ENCODE results near the gene PDCD6IP.

PDCD6IP gene

GRCh38 chr3:33758864-33759263 lies 39.6 kb upstream of the PDCD6IP start:
- Histone ChIP-seq H3K9me3 (ENCODE audit: control insufficient read depth, insufficient read depth, low read depth, low read length) (no peaks in the 10 kb centered on the region), H3K4me3 (ENCODE audit: low read depth, low read length) (no peak overlapping the region), H3K4me1 (ENCODE audit: control insufficient read depth, insufficient read depth, low read length) (no peaks in the 10 kb centered on the region), H3K36me3 (ENCODE audit: control insufficient read depth in 2 of 2, insufficient read depth in 1 of 2, low read length in 2 of 2) (no peaks in the 10 kb centered on the region), H3K27ac (ENCODE audit: extremely low read depth, low read depth, low read length) (no peak overlapping the region)
- ChIA-PET CTCF (interaction anchor here (0.7 to 1.4 kb wide), 4 partner anchors 17 to 574 kb away, joined by 3 to 5 read pairs (median 4); no protein-coding TSS in a partner anchor), POLR2A (no interaction called here)
- TF ChIP-seq HOXD13 (CRISPR knock-in tag; IDR thresholded peaks at IDR 0.05; ENCODE audit: borderline replicate concordance): no peak
- TF ChIP-seq GLIS2 (tag by site-specific recombination; IDR thresholded peaks at IDR 0.05): no peak
- no peak for TF ChIP-seq ZNF366 (tag by site-specific recombination; conservative IDR thresholded peaks at IDR 0.05)
- no peak for TF ChIP-seq BCL11A (tag by site-specific recombination; IDR thresholded peaks at IDR 0.05; ENCODE audit: low read depth)
- TF ChIP-seq ZNF555 (tag by site-specific recombination; conservative IDR thresholded peaks at IDR 0.05): no peak
- no peak for TF ChIP-seq ZNF571 (tag by site-specific recombination; IDR thresholded peaks at IDR 0.05)
- TF ChIP-seq ZBTB48 (tag by site-specific recombination; IDR thresholded peaks at IDR 0.05): no peak
- TF ChIP-seq ZNF114 (tag by site-specific recombination; IDR thresholded peaks at IDR 0.05): no peak
- TF ChIP-seq BCL11B (tag by site-specific recombination; IDR thresholded peaks at IDR 0.05; ENCODE audit: low read depth): no peak
- no peak for TF ChIP-seq ZNF830 (tag by site-specific recombination; IDR thresholded peaks at IDR 0.05; ENCODE audit: low read depth)
- TF ChIP-seq ZNF280C (tag by site-specific recombination; IDR thresholded peaks at IDR 0.05): no peak
- no peak for TF ChIP-seq ZNF747 (tag by site-specific recombination; IDR thresholded peaks at IDR 0.05)
- TF ChIP-seq ZNF184 (tag by site-specific recombination; IDR thresholded peaks at IDR 0.05): no peak
- TF ChIP-seq KLF9 (tag by site-specific recombination; IDR thresholded peaks at IDR 0.05; ENCODE audit: low read depth): no peak
- TF ChIP-seq ZBTB21 (tag by site-specific recombination; IDR thresholded peaks at IDR 0.05): no peak
- TF ChIP-seq ZNF133 (tag by site-specific recombination; IDR thresholded peaks at IDR 0.05): no peak
- TF ChIP-seq EGR2 (tag by site-specific recombination; IDR thresholded peaks at IDR 0.05; ENCODE audit: low read depth): no peak

GRCh38 chr3:33768578-33769330 lies 29.7 kb upstream of the PDCD6IP start:
- H3K4me3 ChIP-seq (ENCODE audit: low read depth, low read length): no peak overlapping the region
- no peaks in the 10 kb centered on the region for H3K36me3 ChIP-seq (ENCODE audit: control insufficient read depth in 2 of 2, insufficient read depth in 1 of 2, low read length in 2 of 2)
- ChIA-PET POLR2A (interaction anchor here (0.6 kb wide), 1 partner anchor 30 kb away, joined by 3 read pairs; no protein-coding TSS in a partner anchor), CTCF (no interaction called here)
- no peaks in the 10 kb centered on the region for H3K9me3 ChIP-seq (ENCODE audit: control insufficient read depth, insufficient read depth, low read depth, low read length)
- H3K27ac ChIP-seq (ENCODE audit: extremely low read depth, low read depth, low read length): no peak overlapping the region
- H3K4me1 ChIP-seq (ENCODE audit: control insufficient read depth, insufficient read depth, low read length): no peaks in the 10 kb centered on the region
- no peak for TF ChIP-seq ZNF596 (tag by site-specific recombination; IDR thresholded peaks at IDR 0.05)
- no peak for TF ChIP-seq ZNF843 (tag by site-specific recombination; IDR thresholded peaks at IDR 0.05)
- no peak for TF ChIP-seq ZNF707 (tag by site-specific recombination; IDR thresholded peaks at IDR 0.05)
- no peak for TF ChIP-seq ZNF18 (tag by site-specific recombination; IDR thresholded peaks at IDR 0.05)
- TF ChIP-seq ZNF114 (tag by site-specific recombination; IDR thresholded peaks at IDR 0.05): no peak
- no peak for TF ChIP-seq SP7 (tag by site-specific recombination; IDR thresholded peaks at IDR 0.05)
- no peak for TF ChIP-seq ZNF354C (tag by site-specific recombination; IDR thresholded peaks at IDR 0.05; ENCODE audit: borderline replicate concordance, low read depth)
- no peak for TF ChIP-seq ZNF561 (tag by site-specific recombination; IDR thresholded peaks at IDR 0.05; ENCODE audit: borderline replicate concordance)
- TF ChIP-seq ZNF280C (tag by site-specific recombination; IDR thresholded peaks at IDR 0.05): no peak
- TF ChIP-seq ZNF175 (tag by site-specific recombination; IDR thresholded peaks at IDR 0.05): no peak
- TF ChIP-seq ZNF626 (tag by site-specific recombination; IDR thresholded peaks at IDR 0.05): no peak
